GM21737 (cell line): Measurements from ENCODE around the gene PHF12.
A peak's percentile ranks its signal among the peaks of the same experiment; 100 is the strongest.
"Not testable (repeated sequence)": the region's sequence is repeated elsewhere in the genome, so short reads cannot be mapped to it uniquely, and the experiment has no call there.

ENCODE experiments used
- ATAC-seq: cut with Tn5 transposase; IDR thresholded peaks from one replicate; pipeline ENCODE4 v1.9.1; 2021; ENCODE audit warnings: mild to moderate bottlenecking, moderate library complexity; ENCODE audit not compliant: unreplicated experiment

PHF12 gene

GRCh38 chr17:28885951-28886350 is 65.4 kb downstream of the PHF12 start:
- no peak for ATAC-seq

GRCh38 chr17:28885363-28885762 is 66.0 kb downstream of the PHF12 start:
- ATAC-seq = no peak

GRCh38 chr17:28883967-28884702 is 67.2 kb downstream of the PHF12 start:
- no peak for ATAC-seq

- no peak for ATAC-seq
These were observed 69.0 kb downstream of the PHF12 start for GRCh38 chr17:28882154-28882895.

- no peak for ATAC-seq
These were observed 69.7 kb downstream of the PHF12 start for GRCh38 chr17:28881533-28882056.

GRCh38 chr17:28880572-28880945 is 70.8 kb downstream of the PHF12 start:
- ATAC-seq = no peak

GRCh38 chr17:28879886-28880571 is 71.3 kb downstream of the PHF12 start:
- ATAC-seq = no peak

- ATAC-seq = no peak
These were observed 72.3 kb downstream of the PHF12 start for GRCh38 chr17:28878981-28879380.

GRCh38 chr17:28878158-28878910 is 73.0 kb downstream of the PHF12 start:
- ATAC-seq = no peak

- ATAC-seq = not testable (repeated sequence)
These were observed 74.1 kb downstream of the PHF12 start for GRCh38 chr17:28877150-28877711.

- no peak for ATAC-seq
These were observed 75.3 kb downstream of the PHF12 start for GRCh38 chr17:28875848-28876550.

- no peak for ATAC-seq
These were observed 76.6 kb downstream of the PHF12 start for GRCh38 chr17:28874750-28875149.

GRCh38 chr17:28873839-28874238 is 77.5 kb downstream of the PHF12 start:
- no peak for ATAC-seq

- ATAC-seq = peak; percentile 88
These were observed 80.2 kb downstream of the PHF12 start for GRCh38 chr17:28871056-28871579.

- no peak for ATAC-seq
These were observed 84.0 kb downstream of the PHF12 start for GRCh38 chr17:28867276-28867675.

GRCh38 chr17:28865946-28866752 is 85.2 kb downstream of the PHF12 start:
- ATAC-seq = no peak

GRCh38 chr17:28864991-28865849 is 86.1 kb downstream of the PHF12 start:
- ATAC-seq = no peak

- ATAC-seq = no peak
These were observed 87.4 kb downstream of the PHF12 start for GRCh38 chr17:28863953-28864352.
